Stimulated activated naive CD8-positive, alpha-beta T cell treated with anti-CD3 and anti-CD28 coated beads, Interleukin-15, amount 100 ng/mL, for 72 hours (primary cell): ENCODE measurements around the gene PPIE.

ENCODE experiments used
- ATAC-seq: fragments of 150-1000 bp; cut with Tn5 transposase; 2 replicates; pipeline ENCODE4 v1.10.0; 2021; ENCODE audit warnings: mild to moderate bottlenecking, moderate library complexity
- DNase-seq, 2 donors: peaks; one replicate each; pipeline ENCODE4 v3.0.0; 2021 to 2022
- H3K27ac Mint-ChIP-seq, 2 donors: one replicate each; pipeline ENCODE4 v1.8.0; 2022; ENCODE audit warnings: mild to moderate bottlenecking in 2 of 2, mixed read lengths in 2 of 2, moderate library complexity in 2 of 2
- H3K27me3 Mint-ChIP-seq: one replicate; pipeline ENCODE4 v1.8.0; 2022; ENCODE audit warnings: mixed read lengths
- H3K4me1 Mint-ChIP-seq: one replicate; pipeline ENCODE4 v1.8.0; 2022; ENCODE audit warnings: mild to moderate bottlenecking, mixed read lengths
- H3K4me3 Mint-ChIP-seq, 2 donors: one replicate each; pipeline ENCODE4 v1.8.0; 2022; ENCODE audit warnings: mild to moderate bottlenecking in 2 of 2, mixed read lengths in 2 of 2, moderate library complexity in 1 of 2
- H3K9me3 Mint-ChIP-seq, 2 donors: one replicate each; pipeline ENCODE4 v1.8.0; 2022; ENCODE audit warnings: mixed read lengths in 2 of 2

The PPIE gene

GRCh38 chr1:39738622-39739366, at the start of gene PPIE:
PPIE (plus strand) TSS chr1:39738882; CDS start chr1:39738901, 19 bp downstream.
- peaks cover 5 to 7% of the 10 kb centered on the region in 2 donors for H3K9me3 Mint-ChIP-seq
- ATAC-seq (peak; percentile 99), DNase-seq (peak; percentile 84 to 92)
- H3K27ac Mint-ChIP-seq: peak within 1 kb of the TSS; percentile 94 to 99
- peaks cover 19% of the 10 kb centered on the region for H3K27me3 Mint-ChIP-seq
- H3K4me3 Mint-ChIP-seq: peak within 1 kb of the TSS; percentile 85 to 98
- H3K4me1 Mint-ChIP-seq: peaks cover 60% of the 10 kb centered on the region

GRCh38 chr1:39689214-39689613, 49.5 kb upstream of the PPIE start:
- Mint-ChIP-seq H3K27ac (peak overlapping the region in 1 of 2 donors; percentile 65), H3K9me3 (no peaks in the 10 kb centered on the region), H3K27me3 (peaks cover 50% of the 10 kb centered on the region), H3K4me1 (peaks cover 58% of the 10 kb centered on the region), H3K4me3 (no peak overlapping the region)
- DNase-seq: no peak
- ATAC-seq: no peak

GRCh38 chr1:39689635-39690034, 49.0 kb upstream of the PPIE start:
- peak overlapping the region in 1 of 2 donors; percentile 65 for H3K27ac Mint-ChIP-seq

GRCh38 chr1:39690225-39690624, 48.5 kb upstream of the PPIE start:
- H3K27me3 Mint-ChIP-seq: peaks cover 45% of the 10 kb centered on the region
- ATAC-seq: no peak
- H3K4me1 Mint-ChIP-seq: peaks cover 59% of the 10 kb centered on the region
- H3K4me3 Mint-ChIP-seq: peak overlapping the region; percentile 84 to 89
- no peak for DNase-seq
- H3K27ac Mint-ChIP-seq: no peak overlapping the region
- H3K9me3 Mint-ChIP-seq: no peaks in the 10 kb centered on the region

More at GRCh38 chr1:39689635-39690034, 49.0 kb upstream of the PPIE start:
- no peaks in the 10 kb centered on the region for H3K9me3 Mint-ChIP-seq
- peak overlapping the region in 1 of 2 donors; percentile 84 for H3K4me3 Mint-ChIP-seq
- ATAC-seq (no peak), DNase-seq (no peak)
- peaks cover 46% of the 10 kb centered on the region for H3K27me3 Mint-ChIP-seq
- H3K4me1 Mint-ChIP-seq: peaks cover 58% of the 10 kb centered on the region

- Mint-ChIP-seq H3K4me1 (peaks cover 62% of the 10 kb centered on the region), H3K4me3 (peak overlapping the region; percentile 84 to 89), H3K27ac (peak overlapping the region in 1 of 2 donors; percentile 80), H3K9me3 (no peaks in the 10 kb centered on the region), H3K27me3 (peaks cover 47% of the 10 kb centered on the region)
- DNase-seq (no peak), ATAC-seq (peak; percentile 22)
Observed at GRCh38 chr1:39690794-39691382, 47.8 kb upstream of the PPIE start.

- Mint-ChIP-seq H3K27me3 (peaks cover 40% of the 10 kb centered on the region), H3K27ac (peak within 1 kb of the TSS; percentile 75 to 80), H3K9me3 (no peaks in the 10 kb centered on the region), H3K4me3 (peak within 1 kb of the TSS; percentile 84 to 89), H3K4me1 (peaks cover 62% of the 10 kb centered on the region)
- peak; percentile 86 to 89 for DNase-seq
- peak; percentile 95 for ATAC-seq
Observed at GRCh38 chr1:39691383-39692151, 47.1 kb upstream of the PPIE start, which contains the start of gene HPCAL4. HPCAL4 (minus strand) TSS chr1:39691433; CDS start chr1:39684603, 6,830 bp downstream.

GRCh38 chr1:39692152-39693074, 46.3 kb upstream of the PPIE start:
- H3K4me3 Mint-ChIP-seq: peak overlapping the region; percentile 84 to 89
- H3K27me3 Mint-ChIP-seq: peaks cover 47% of the 10 kb centered on the region
- ATAC-seq: no peak
- H3K4me1 Mint-ChIP-seq: peaks cover 62% of the 10 kb centered on the region
- H3K9me3 Mint-ChIP-seq: no peaks in the 10 kb centered on the region
- DNase-seq: peak in 1 of 2 donors; percentile 26
- H3K27ac Mint-ChIP-seq: no peak overlapping the region

GRCh38 chr1:39694026-39694425, 44.7 kb upstream of the PPIE start:
- ATAC-seq (no peak), DNase-seq (no peak)
- peaks cover 52% of the 10 kb centered on the region for H3K4me1 Mint-ChIP-seq
- no peaks in the 10 kb centered on the region for H3K9me3 Mint-ChIP-seq
- no peak overlapping the region for H3K4me3 Mint-ChIP-seq
- no peak overlapping the region for H3K27ac Mint-ChIP-seq
- peaks cover 55% of the 10 kb centered on the region for H3K27me3 Mint-ChIP-seq

- H3K4me1 Mint-ChIP-seq: peaks cover 43% of the 10 kb centered on the region
- H3K4me3 Mint-ChIP-seq: no peak overlapping the region
- no peaks in the 10 kb centered on the region for H3K9me3 Mint-ChIP-seq
- H3K27ac Mint-ChIP-seq: peak overlapping the region in 1 of 2 donors; percentile 67
- ATAC-seq (no peak), DNase-seq (no peak)
- peaks cover 58% of the 10 kb centered on the region for H3K27me3 Mint-ChIP-seq
Observed at GRCh38 chr1:39695016-39695415, 43.7 kb upstream of the PPIE start.

GRCh38 chr1:39696448-39696847, 42.2 kb upstream of the PPIE start:
- ATAC-seq (no peak), DNase-seq (no peak)
- Mint-ChIP-seq H3K4me1 (peaks cover 31% of the 10 kb centered on the region), H3K4me3 (no peak overlapping the region), H3K27ac (peak overlapping the region in 1 of 2 donors; percentile 4), H3K9me3 (no peaks in the 10 kb centered on the region), H3K27me3 (peaks cover 63% of the 10 kb centered on the region)

- Mint-ChIP-seq H3K27me3 (peaks cover 64% of the 10 kb centered on the region), H3K4me3 (no peak overlapping the region), H3K4me1 (peaks cover 21% of the 10 kb centered on the region), H3K9me3 (no peaks in the 10 kb centered on the region), H3K27ac (no peak overlapping the region)
- DNase-seq (no peak), ATAC-seq (no peak)
Observed at GRCh38 chr1:39698568-39698967, 40.1 kb upstream of the PPIE start.

- DNase-seq: no peak
- H3K27me3 Mint-ChIP-seq: peaks cover 64% of the 10 kb centered on the region
- H3K4me3 Mint-ChIP-seq: no peak overlapping the region
- ATAC-seq: no peak
- H3K9me3 Mint-ChIP-seq: no peaks in the 10 kb centered on the region
- H3K27ac Mint-ChIP-seq: no peak overlapping the region
- peaks cover 16% of the 10 kb centered on the region for H3K4me1 Mint-ChIP-seq
Observed at GRCh38 chr1:39699419-39699818, 39.3 kb upstream of the PPIE start.

- ATAC-seq (no peak), DNase-seq (no peak)
- Mint-ChIP-seq H3K4me1 (peaks cover 7% of the 10 kb centered on the region), H3K9me3 (no peaks in the 10 kb centered on the region), H3K27me3 (peaks cover 58% of the 10 kb centered on the region), H3K27ac (no peak overlapping the region), H3K4me3 (no peak overlapping the region)
Observed at GRCh38 chr1:39700348-39700747, 38.3 kb upstream of the PPIE start.

GRCh38 chr1:39701049-39701439, 37.6 kb upstream of the PPIE start:
- peaks cover 56% of the 10 kb centered on the region for H3K27me3 Mint-ChIP-seq
- ATAC-seq (no peak), DNase-seq (no peak)
- H3K4me1 Mint-ChIP-seq: peaks cover 5% of the 10 kb centered on the region
- no peak overlapping the region for H3K27ac Mint-ChIP-seq
- H3K9me3 Mint-ChIP-seq: no peaks in the 10 kb centered on the region
- no peak overlapping the region for H3K4me3 Mint-ChIP-seq

- Mint-ChIP-seq H3K27me3 (peaks cover 25% of the 10 kb centered on the region), H3K4me1 (peaks cover 5% of the 10 kb centered on the region), H3K4me3 (no peak overlapping the region), H3K27ac (no peak overlapping the region), H3K9me3 (no peaks in the 10 kb centered on the region)
- DNase-seq: no peak
- no peak for ATAC-seq
Observed at GRCh38 chr1:39704757-39705156, 33.9 kb upstream of the PPIE start.
